ENCODE data around the gene PODXL2. TPM values are rescaled to one million over a fixed set of nuclear protein-coding genes. Genes with fewer than 3 reads are reported as not detected.

Gene PODXL2
- total RNA-seq, 1 experiment from 2014 or later = 5.7 TPM

- Histone ChIP-seq H3K9ac (ENCODE audit: low read length) (no peak overlapping the region), H3K4me3 (replicated peaks in 1 of 2; ENCODE audit: low read depth in 1 of 2, low read length in 2 of 2) (no peak overlapping the region), H3K27ac (ENCODE audit: low read depth, low read length) (no peak overlapping the region), H3K4me1 (ENCODE audit: control insufficient read depth in 1 of 2, insufficient read depth in 2 of 2, low read length in 2 of 2) (peaks cover 0 to 4% of the 10 kb centered on the region in 2 experiments; a peak in 1 of 4 replicates), H3K4me2 (ENCODE audit: low read length) (no peak overlapping the region), H4K20me1 (ENCODE audit: insufficient read depth) (no peaks in the 10 kb centered on the region), H3K36me3 (ENCODE audit: control insufficient read depth in 1 of 2, insufficient read depth in 2 of 2, low read length in 2 of 2) (peaks cover 2 to 13% of the 10 kb centered on the region in 2 experiments; a peak in 3 of 4 replicates), H2AFZ (ENCODE audit: low read depth, low read length, poor library complexity, severe bottlenecking) (no peak overlapping the region), H3K9me3 (ENCODE audit: control insufficient read depth in 1 of 2, insufficient read depth in 1 of 2, low read depth in 1 of 2, low read length in 2 of 2) (no peaks in the 10 kb centered on the region), H3K9me2 (ENCODE audit: insufficient read depth) (no peaks in the 10 kb centered on the region), H3K27me3 (ENCODE audit: insufficient read depth, low read length) (peaks cover 21% of the 10 kb centered on the region), H3K79me2 (ENCODE audit: insufficient read depth, low read length) (no peaks in the 10 kb centered on the region)
- no TSS peak for BruUV-seq (replicated peaks)
- DNase-seq (ENCODE audit: low read depth, low spot score) (no peak), ATAC-seq (no peak)
- ChIA-PET RAD21 (ENCODE audit: low non-redundant PET in 1 of 2, low total read pairs in 2 of 2, uncharacterized antibody in 2 of 2, unreplicated experiment in 2 of 2) (no interaction called here), POLR2A (no interaction called here), CTCF (no interaction called here)
- no peak for TF ChIP-seq ATF3 (IDR thresholded peaks at IDR 0.05)
- TF ChIP-seq CTCF (IDR thresholded peaks at IDR 0.05 in 2 of 3, conservative IDR thresholded peaks at IDR 0.05 in 1 of 3; ENCODE audit: borderline replicate concordance in 1 of 3, insufficient read depth in 1 of 3, low read depth in 2 of 3, low read length in 2 of 3) = no peak
- no peak for TF ChIP-seq ELF1 (IDR thresholded peaks at IDR 0.05; ENCODE audit: borderline replicate concordance, low read depth)
- no peak for TF ChIP-seq EZH2phosphoT487 (IDR thresholded peaks at IDR 0.05; ENCODE audit: borderline replicate concordance)
- no peak for TF ChIP-seq CEBPB (IDR thresholded peaks at IDR 0.05; ENCODE audit: low read depth)
- no peak for TF ChIP-seq POLR2AphosphoS5 (IDR thresholded peaks at IDR 0.05; ENCODE audit: low read depth, low read length)
- no peak for TF ChIP-seq ZNF274 (IDR thresholded peaks at IDR 0.05; ENCODE audit: low read depth, low read length)
- no peak for TF ChIP-seq SRF (IDR thresholded peaks at IDR 0.05; ENCODE audit: low read depth)
- no peak for TF ChIP-seq POLR2A (IDR thresholded peaks at IDR 0.05; ENCODE audit: borderline replicate concordance, extremely low read depth, insufficient read depth, insufficient read length)
- no peak for TF ChIP-seq CBX3 (IDR thresholded peaks at IDR 0.05; ENCODE audit: low read depth)
- no peak for TF ChIP-seq REST (IDR thresholded peaks at IDR 0.05; ENCODE audit: low read depth)
- TF ChIP-seq, protein P1, sequence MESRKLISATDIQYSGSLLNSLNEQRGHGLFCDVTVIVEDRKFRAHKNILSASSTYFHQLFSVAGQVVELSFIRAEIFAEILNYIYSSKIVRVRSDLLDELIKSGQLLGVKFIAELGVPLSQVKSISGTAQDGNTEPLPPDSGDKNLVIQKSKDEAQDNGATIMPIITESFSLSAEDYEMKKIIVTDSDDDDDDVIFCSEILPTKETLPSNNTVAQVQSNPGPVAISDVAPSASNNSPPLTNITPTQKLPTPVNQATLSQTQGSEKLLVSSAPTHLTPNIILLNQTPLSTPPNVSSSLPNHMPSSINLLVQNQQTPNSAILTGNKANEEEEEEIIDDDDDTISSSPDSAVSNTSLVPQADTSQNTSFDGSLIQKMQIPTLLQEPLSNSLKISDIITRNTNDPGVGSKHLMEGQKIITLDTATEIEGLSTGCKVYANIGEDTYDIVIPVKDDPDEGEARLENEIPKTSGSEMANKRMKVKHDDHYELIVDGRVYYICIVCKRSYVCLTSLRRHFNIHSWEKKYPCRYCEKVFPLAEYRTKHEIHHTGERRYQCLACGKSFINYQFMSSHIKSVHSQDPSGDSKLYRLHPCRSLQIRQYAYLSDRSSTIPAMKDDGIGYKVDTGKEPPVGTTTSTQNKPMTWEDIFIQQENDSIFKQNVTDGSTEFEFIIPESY (IDR thresholded peaks at IDR 0.05; ENCODE audit: extremely low read depth, insufficient replicate concordance, low read length) = no peak
- no peak for TF ChIP-seq EGR1 (IDR thresholded peaks at IDR 0.05; ENCODE audit: low read depth)
- TF ChIP-seq FOSL1 (IDR thresholded peaks at IDR 0.05; ENCODE audit: low read depth) = no peak
- TF ChIP-seq YY1 (IDR thresholded peaks at IDR 0.05; ENCODE audit: extremely low read depth, insufficient replicate concordance, low read depth, low read length) = no peak
- TF ChIP-seq EZH2 (IDR thresholded peaks at IDR 0.05) = no peak
- TF ChIP-seq MAX (IDR thresholded peaks at IDR 0.05) = no peak
- intact Hi-C loops (cut with micrococcal nuclease) = no loop called here
These were observed 3.2 kb upstream of the PODXL2 start for GRCh38 chr3:127625821-127626220.
